Omental fat pad (tissue), 4 donors: Measurements from ENCODE around the gene KCNIP1. TPM values are rescaled to one million over a fixed set of nuclear protein-coding genes. Genes with fewer than 3 reads are reported as not detected.

ENCODE experiments used
- ATAC-seq: fragments of 150-250 bp; one replicate; pipeline ENCODE4 v1.9.1; 2016; ENCODE audit warnings: mild to moderate bottlenecking, moderate library complexity; ENCODE audit not compliant: low FRiP score
- DNase-seq: peaks from one replicate; pipeline ENCODE4 v3.0.0-alpha.2; 2019; ENCODE audit warnings: low spot score
- total RNA-seq, 4 donors: library from RNA; depleted of rRNA; stranded (reverse); fragments of >200 nt; gene quantifications; one replicate each; pipeline ENCODE4 v1.1.0, GENCODE V29; 2016
- TF ChIP-seq, protein P1 (sequence below), 3 donors: fragments of 450-650 bp; IDR thresholded peaks; one replicate each; pipeline ENCODE4 v1.5.1; 2016 to 2017; ENCODE audit warnings: antibody characterized with exemption in 3 of 3, mild to moderate bottlenecking in 3 of 3, moderate library complexity in 2 of 3

Gene KCNIP1
- total RNA-seq, 4 donors from 2014 or later: 0.25 TPM; not detected in 3

DNA sequence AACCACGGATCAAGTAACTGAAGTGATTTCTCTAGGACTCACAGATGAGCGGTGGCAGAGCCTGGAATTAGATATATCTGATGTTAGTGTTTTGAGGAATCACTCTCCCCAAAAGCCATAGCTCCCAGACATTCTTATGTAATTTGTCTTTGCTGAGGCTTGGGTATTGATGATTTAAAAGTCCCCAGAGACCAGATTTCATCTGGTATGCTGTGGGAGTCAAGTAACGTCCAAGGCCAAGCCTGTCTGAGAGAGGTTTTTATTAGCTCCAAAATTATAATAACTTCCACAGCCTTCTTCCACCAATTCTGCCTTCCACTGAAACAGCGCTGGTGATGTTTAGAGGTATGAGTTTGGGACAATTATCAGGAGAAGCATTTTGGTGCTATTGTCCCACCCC, 21.3 kb upstream of the KCNIP1 start:
- ATAC-seq (no peak), DNase-seq (no peak)
- TF ChIP-seq, protein P1, sequence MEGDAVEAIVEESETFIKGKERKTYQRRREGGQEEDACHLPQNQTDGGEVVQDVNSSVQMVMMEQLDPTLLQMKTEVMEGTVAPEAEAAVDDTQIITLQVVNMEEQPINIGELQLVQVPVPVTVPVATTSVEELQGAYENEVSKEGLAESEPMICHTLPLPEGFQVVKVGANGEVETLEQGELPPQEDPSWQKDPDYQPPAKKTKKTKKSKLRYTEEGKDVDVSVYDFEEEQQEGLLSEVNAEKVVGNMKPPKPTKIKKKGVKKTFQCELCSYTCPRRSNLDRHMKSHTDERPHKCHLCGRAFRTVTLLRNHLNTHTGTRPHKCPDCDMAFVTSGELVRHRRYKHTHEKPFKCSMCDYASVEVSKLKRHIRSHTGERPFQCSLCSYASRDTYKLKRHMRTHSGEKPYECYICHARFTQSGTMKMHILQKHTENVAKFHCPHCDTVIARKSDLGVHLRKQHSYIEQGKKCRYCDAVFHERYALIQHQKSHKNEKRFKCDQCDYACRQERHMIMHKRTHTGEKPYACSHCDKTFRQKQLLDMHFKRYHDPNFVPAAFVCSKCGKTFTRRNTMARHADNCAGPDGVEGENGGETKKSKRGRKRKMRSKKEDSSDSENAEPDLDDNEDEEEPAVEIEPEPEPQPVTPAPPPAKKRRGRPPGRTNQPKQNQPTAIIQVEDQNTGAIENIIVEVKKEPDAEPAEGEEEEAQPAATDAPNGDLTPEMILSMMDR (IDR thresholded peaks at IDR 0.05): no peak

DNA sequence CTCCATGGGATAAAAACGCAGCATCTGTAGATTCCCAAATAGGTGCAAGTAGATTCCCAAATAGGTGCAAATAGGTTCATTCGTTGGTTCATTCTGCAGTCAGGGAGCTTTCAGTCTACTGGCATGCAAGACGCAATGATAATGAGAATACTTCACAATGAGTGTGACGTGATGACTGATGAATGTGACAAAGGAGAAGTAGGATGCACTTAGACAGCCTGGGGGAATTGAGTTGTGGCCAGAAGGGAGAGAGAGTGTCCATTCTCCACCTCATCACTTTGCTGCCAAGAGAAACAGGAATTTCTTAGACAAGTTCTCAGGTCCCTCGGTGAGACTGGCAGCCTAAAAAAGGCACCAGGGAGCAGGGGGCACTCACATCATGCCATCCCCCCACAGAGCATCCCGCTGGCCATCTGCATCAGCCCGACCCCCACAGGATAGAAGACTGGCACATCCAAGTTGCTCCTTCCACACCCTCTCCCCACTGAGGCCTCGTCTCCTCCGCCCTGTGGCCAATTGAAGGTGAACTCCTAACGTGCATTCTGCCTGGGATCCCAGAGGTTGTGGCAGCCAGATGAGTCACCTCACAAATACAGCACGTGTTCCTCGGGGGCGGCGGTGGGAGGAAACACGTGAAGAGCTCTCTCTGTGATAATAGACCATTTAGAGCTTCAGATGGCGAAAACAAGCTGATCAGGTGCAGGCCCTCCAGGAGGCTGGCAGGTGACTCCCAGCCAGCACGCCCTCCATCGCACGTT, 19.9 kb upstream of the KCNIP1 start:
- TF ChIP-seq, protein P1 (IDR thresholded peaks at IDR 0.05): no peak
- DNase-seq: no peak
- ATAC-seq: no peak

DNA sequence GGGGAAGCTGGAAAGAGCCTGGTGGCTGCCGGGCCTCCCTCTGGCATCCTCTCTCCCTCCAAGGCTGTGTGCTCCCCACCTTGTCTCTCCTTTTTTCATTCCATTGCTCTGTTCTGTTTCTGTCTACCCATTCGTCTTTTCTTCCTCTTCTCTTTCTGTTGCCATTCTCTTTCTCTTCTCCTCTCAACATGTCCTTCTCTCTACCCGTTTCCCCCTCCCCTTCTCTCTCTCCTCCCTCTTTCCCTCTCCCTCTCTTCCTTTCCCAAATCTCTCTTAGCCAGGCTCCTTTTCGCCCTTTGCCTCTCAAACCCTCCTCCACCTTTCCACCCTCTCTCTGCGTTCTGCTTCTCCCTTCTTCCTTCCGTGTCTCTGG, 19.4 kb upstream of the KCNIP1 start:
- TF ChIP-seq, protein P1 (IDR thresholded peaks at IDR 0.05): no peak
- no peak for ATAC-seq
- DNase-seq: no peak

DNA sequence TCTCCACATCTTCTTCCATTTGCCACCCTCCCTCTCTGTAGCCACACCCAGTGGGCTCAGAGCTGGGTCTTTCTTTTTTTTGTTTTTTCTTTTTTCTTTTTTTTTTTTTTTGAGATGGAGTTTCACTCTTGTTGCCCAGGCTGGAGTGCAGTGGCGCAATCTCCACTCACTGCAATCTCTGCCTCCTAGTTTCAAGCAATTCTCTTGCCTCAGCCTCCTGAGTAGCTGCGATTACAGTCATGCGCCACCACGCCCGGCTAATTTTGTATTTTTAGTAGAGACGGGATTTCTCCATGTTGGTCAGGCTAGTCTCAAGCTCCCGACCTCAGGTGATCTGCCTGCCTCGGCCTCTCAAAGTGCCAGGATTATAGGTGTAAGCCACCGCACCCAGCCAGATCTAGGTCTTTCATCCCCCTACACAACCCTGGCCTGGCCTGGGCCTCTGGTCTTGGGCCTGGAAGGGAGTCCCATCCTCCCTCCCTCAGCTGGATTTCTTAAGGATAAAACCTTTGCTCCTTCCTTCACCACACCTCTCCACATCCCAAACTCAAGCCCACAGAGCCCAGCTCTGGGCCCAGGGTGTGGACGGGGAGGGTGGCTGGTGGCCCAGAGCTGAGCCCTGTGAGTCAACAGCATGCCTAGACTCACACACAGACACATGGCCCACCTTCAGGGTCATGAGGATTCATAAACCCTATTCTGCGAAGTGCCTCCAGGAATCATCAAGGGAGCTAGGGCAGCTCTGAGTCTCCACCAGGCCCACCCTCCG, 18.8 kb upstream of the KCNIP1 start:
- TF ChIP-seq, protein P1 (IDR thresholded peaks at IDR 0.05): no peak
- DNase-seq: no peak
- ATAC-seq: no peak

DNA sequence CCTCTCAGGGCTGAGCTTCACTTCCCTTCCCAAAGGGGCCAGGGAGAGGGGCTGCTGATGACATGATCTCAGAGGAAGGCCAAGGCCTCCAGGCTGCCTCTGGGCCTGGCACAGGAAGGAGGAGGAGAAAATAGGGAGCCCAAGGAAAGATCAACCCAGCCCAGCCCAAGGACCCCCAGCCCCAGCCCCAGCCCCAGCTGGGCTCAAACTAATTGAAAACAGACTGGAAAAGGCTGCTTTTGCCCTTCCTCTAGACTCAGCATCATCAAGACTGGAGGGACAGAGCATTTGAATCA, 18.3 kb upstream of the KCNIP1 start:
- no peak for DNase-seq
- TF ChIP-seq, protein P1 (IDR thresholded peaks at IDR 0.05): no peak
- ATAC-seq: no peak

DNA sequence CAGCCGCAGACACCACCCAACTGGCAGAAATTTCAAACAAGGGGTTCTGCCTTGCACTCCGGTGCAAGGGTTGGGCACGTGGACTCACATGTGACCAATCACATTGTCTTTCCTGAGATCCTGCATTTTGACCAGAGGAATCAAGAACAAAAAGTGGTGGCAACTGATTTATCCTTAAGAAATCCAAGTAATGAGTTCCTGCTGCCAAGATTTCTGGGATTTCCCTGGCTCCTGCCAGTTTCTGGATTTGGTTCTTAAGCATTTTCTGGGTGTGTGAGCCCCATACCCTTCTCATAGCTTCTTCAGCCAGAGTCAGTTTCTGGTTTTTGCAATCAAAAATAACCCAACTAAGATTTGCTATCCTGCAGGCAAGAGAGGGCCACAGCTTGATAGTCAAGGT, 17.4 kb upstream of the KCNIP1 start:
- DNase-seq: no peak
- ATAC-seq: no peak
- TF ChIP-seq, protein P1 (IDR thresholded peaks at IDR 0.05): no peak

DNA sequence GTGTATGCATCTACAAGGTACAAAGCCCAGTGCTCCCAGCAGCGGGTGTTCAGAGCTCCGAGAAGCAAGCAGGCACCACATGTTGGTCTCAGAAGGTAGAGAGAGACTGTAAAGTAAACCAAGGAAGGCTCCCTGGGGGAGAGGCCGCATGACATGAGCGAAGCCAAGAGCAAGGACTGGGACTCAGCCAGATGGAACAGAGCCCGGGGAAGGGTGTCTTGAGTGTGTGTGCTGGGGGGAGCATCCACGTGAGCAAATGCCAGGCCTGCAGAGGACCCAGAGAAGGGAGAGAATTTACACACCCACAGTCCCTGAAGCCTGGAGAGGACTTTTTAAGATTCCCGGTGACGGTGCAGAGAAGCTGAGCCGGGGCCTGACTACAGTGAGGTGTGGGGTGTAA, 15.2 kb upstream of the KCNIP1 start:
- ATAC-seq (no peak), DNase-seq (no peak)
- TF ChIP-seq, protein P1 (IDR thresholded peaks at IDR 0.05): no peak
